Measurements from ENCODE around the gene TRAF2.

TRAF2 gene

GRCh38 chr9:136958473-136958872 lies 72.2 kb downstream of the TRAF2 start:
- Histone ChIP-seq H3K27me3 (ENCODE audit: insufficient read depth, low read length) (no peaks in the 10 kb centered on the region), H3K4me1 (ENCODE audit: insufficient read depth, low read length) (no peaks in the 10 kb centered on the region), H3K9me3 (ENCODE audit: insufficient read depth, low read depth, low read length) (no peaks in the 10 kb centered on the region), H3K4me3 (ENCODE audit: low read length) (no peak overlapping the region), H3K9ac (ENCODE audit: low read depth, low read length) (no peak overlapping the region), H3K36me3 (ENCODE audit: insufficient read depth, low read length) (no peaks in the 10 kb centered on the region), H3K27ac (ENCODE audit: low read depth, low read length) (no peak overlapping the region)
- WGBS = 84% methylated on average over 7 of the region's 7 CpGs

- no peaks in the 10 kb centered on the region for H3K27me3 ChIP-seq (ENCODE audit: insufficient read depth, low read length)
- H3K9ac ChIP-seq (ENCODE audit: low read depth, low read length) = no peak overlapping the region
- no peaks in the 10 kb centered on the region for H3K36me3 ChIP-seq (ENCODE audit: insufficient read depth, low read length)
- H3K4me3 ChIP-seq (ENCODE audit: low read length) = no peak overlapping the region
- 90% methylated on average over 28 of the region's 28 CpGs for WGBS
- H3K4me1 ChIP-seq (ENCODE audit: insufficient read depth, low read length) = no peaks in the 10 kb centered on the region
- no peak overlapping the region for H3K27ac ChIP-seq (ENCODE audit: low read depth, low read length)
- H3K9me3 ChIP-seq (ENCODE audit: insufficient read depth, low read depth, low read length) = no peaks in the 10 kb centered on the region
These were observed 72.9 kb downstream of the TRAF2 start for GRCh38 chr9:136958898-136959850.

- H3K27me3 ChIP-seq (ENCODE audit: insufficient read depth, low read length) = no peaks in the 10 kb centered on the region
- no peaks in the 10 kb centered on the region for H3K4me1 ChIP-seq (ENCODE audit: insufficient read depth, low read length)
- no peak overlapping the region for H3K4me3 ChIP-seq (ENCODE audit: low read length)
- H3K9ac ChIP-seq (ENCODE audit: low read depth, low read length) = no peak overlapping the region
- H3K9me3 ChIP-seq (ENCODE audit: insufficient read depth, low read depth, low read length) = no peaks in the 10 kb centered on the region
- H3K27ac ChIP-seq (ENCODE audit: low read depth, low read length) = no peak overlapping the region
- WGBS = 94% methylated on average over 19 of the region's 19 CpGs
- no peaks in the 10 kb centered on the region for H3K36me3 ChIP-seq (ENCODE audit: insufficient read depth, low read length)
These were observed 74.1 kb downstream of the TRAF2 start for GRCh38 chr9:136960212-136960937.

- 95% methylated on average over 15 of the region's 15 CpGs for WGBS
- Histone ChIP-seq H3K4me1 (ENCODE audit: insufficient read depth, low read length) (0 out of 2 replicates have a peak, but pooled peaks cover 2% of the 10 kb centered on the region), H3K27me3 (ENCODE audit: insufficient read depth, low read length) (no peaks in the 10 kb centered on the region), H3K4me3 (ENCODE audit: low read length) (no peak overlapping the region), H3K9me3 (ENCODE audit: insufficient read depth, low read depth, low read length) (no peaks in the 10 kb centered on the region), H3K27ac (ENCODE audit: low read depth, low read length) (no peak overlapping the region), H3K9ac (ENCODE audit: low read depth, low read length) (no peak overlapping the region), H3K36me3 (ENCODE audit: insufficient read depth, low read length) (no peaks in the 10 kb centered on the region)
These were observed 74.6 kb downstream of the TRAF2 start for GRCh38 chr9:136960938-136961275.

GRCh38 chr9:136961279-136962065 lies 75.2 kb downstream of the TRAF2 start:
- Histone ChIP-seq H3K4me3 (ENCODE audit: low read length) (no peak overlapping the region), H3K27ac (ENCODE audit: low read depth, low read length) (no peak overlapping the region), H3K9ac (ENCODE audit: low read depth, low read length) (no peak overlapping the region), H3K27me3 (ENCODE audit: insufficient read depth, low read length) (no peaks in the 10 kb centered on the region), H3K4me1 (ENCODE audit: insufficient read depth, low read length) (0 out of 2 replicates have a peak, but pooled peaks cover 5% of the 10 kb centered on the region), H3K9me3 (ENCODE audit: insufficient read depth, low read depth, low read length) (no peaks in the 10 kb centered on the region), H3K36me3 (ENCODE audit: insufficient read depth, low read length) (no peaks in the 10 kb centered on the region)
- WGBS = 82% methylated on average over 23 of the region's 23 CpGs

- H3K9ac ChIP-seq (ENCODE audit: low read depth, low read length) = no peak overlapping the region
- 0 out of 2 replicates have a peak, but pooled peaks cover 5% of the 10 kb centered on the region for H3K4me1 ChIP-seq (ENCODE audit: insufficient read depth, low read length)
- WGBS = 97% methylated on average over 9 of the region's 9 CpGs
- no peaks in the 10 kb centered on the region for H3K9me3 ChIP-seq (ENCODE audit: insufficient read depth, low read depth, low read length)
- no peaks in the 10 kb centered on the region for H3K36me3 ChIP-seq (ENCODE audit: insufficient read depth, low read length)
- no peak overlapping the region for H3K4me3 ChIP-seq (ENCODE audit: low read length)
- no peaks in the 10 kb centered on the region for H3K27me3 ChIP-seq (ENCODE audit: insufficient read depth, low read length)
- H3K27ac ChIP-seq (ENCODE audit: low read depth, low read length) = no peak overlapping the region
These were observed 75.8 kb downstream of the TRAF2 start for GRCh38 chr9:136962163-136962562.

GRCh38 chr9:136962701-136963248 lies 76.5 kb downstream of the TRAF2 start:
- Histone ChIP-seq H3K27me3 (ENCODE audit: insufficient read depth, low read length) (no peaks in the 10 kb centered on the region), H3K27ac (ENCODE audit: low read depth, low read length) (no peak overlapping the region), H3K9ac (ENCODE audit: low read depth, low read length) (no peak overlapping the region), H3K9me3 (ENCODE audit: insufficient read depth, low read depth, low read length) (no peaks in the 10 kb centered on the region), H3K4me3 (ENCODE audit: low read length) (no peak overlapping the region), H3K4me1 (ENCODE audit: insufficient read depth, low read length) (0 out of 2 replicates have a peak, but pooled peaks cover 5% of the 10 kb centered on the region), H3K36me3 (ENCODE audit: insufficient read depth, low read length) (no peaks in the 10 kb centered on the region)
- 92% methylated on average over 11 of the region's 11 CpGs for WGBS

GRCh38 chr9:136963341-136963740 lies 77.0 kb downstream of the TRAF2 start:
- Histone ChIP-seq H3K4me3 (ENCODE audit: low read length) (no peak overlapping the region), H3K9ac (ENCODE audit: low read depth, low read length) (no peak overlapping the region), H3K36me3 (ENCODE audit: insufficient read depth, low read length) (no peaks in the 10 kb centered on the region), H3K9me3 (ENCODE audit: insufficient read depth, low read depth, low read length) (no peaks in the 10 kb centered on the region), H3K4me1 (ENCODE audit: insufficient read depth, low read length) (0 out of 2 replicates have a peak, but pooled peaks cover 5% of the 10 kb centered on the region), H3K27ac (ENCODE audit: low read depth, low read length) (no peak overlapping the region), H3K27me3 (ENCODE audit: insufficient read depth, low read length) (no peaks in the 10 kb centered on the region)
- WGBS = 92% methylated on average over 15 of the region's 15 CpGs

- Histone ChIP-seq H3K4me1 (ENCODE audit: insufficient read depth, low read length) (0 out of 2 replicates have a peak, but pooled peaks cover 5% of the 10 kb centered on the region), H3K4me3 (ENCODE audit: low read length) (no peak overlapping the region), H3K9ac (ENCODE audit: low read depth, low read length) (no peak overlapping the region), H3K36me3 (ENCODE audit: insufficient read depth, low read length) (no peaks in the 10 kb centered on the region), H3K9me3 (ENCODE audit: insufficient read depth, low read depth, low read length) (no peaks in the 10 kb centered on the region), H3K27ac (ENCODE audit: low read depth, low read length) (no peak overlapping the region), H3K27me3 (ENCODE audit: insufficient read depth, low read length) (no peaks in the 10 kb centered on the region)
- WGBS = 90% methylated on average over 11 of the region's 12 CpGs
These were observed 77.4 kb downstream of the TRAF2 start for GRCh38 chr9:136963751-136964150.

GRCh38 chr9:136964171-136964689 lies 77.9 kb downstream of the TRAF2 start:
- H3K4me3 ChIP-seq (ENCODE audit: low read length) = no peak overlapping the region
- 89% methylated on average over 22 of the region's 22 CpGs for WGBS
- no peaks in the 10 kb centered on the region for H3K9me3 ChIP-seq (ENCODE audit: insufficient read depth, low read depth, low read length)
- H3K36me3 ChIP-seq (ENCODE audit: insufficient read depth, low read length) = no peaks in the 10 kb centered on the region
- 0 out of 2 replicates have a peak, but pooled peaks cover 5% of the 10 kb centered on the region for H3K4me1 ChIP-seq (ENCODE audit: insufficient read depth, low read length)
- H3K27ac ChIP-seq (ENCODE audit: low read depth, low read length) = no peak overlapping the region
- no peaks in the 10 kb centered on the region for H3K27me3 ChIP-seq (ENCODE audit: insufficient read depth, low read length)
- no peak overlapping the region for H3K9ac ChIP-seq (ENCODE audit: low read depth, low read length)
